KMS-11 (cell line): ENCODE data around the gene SNTG2.

Experiments
- H2AFZ ChIP-seq: fragments of 200-600 bp; sonication (generic); 2 replicates; pipeline ENCODE4 v1.6.1; 2016; ENCODE audit warnings: antibody characterized with exemption, mixed run types, low read depth
- H3K27ac ChIP-seq: fragments of 200-600 bp; sonication (generic); 2 replicates; pipeline ENCODE4 v1.6.1; 2016; ENCODE audit warnings: mild to moderate bottlenecking, mixed run types
- H3K27me3 ChIP-seq: fragments of 200-600 bp; sonication (generic); 2 replicates; pipeline ENCODE4 v1.6.1; 2017; ENCODE audit warnings: mild to moderate bottlenecking, low read depth, mixed run types, moderate library complexity; ENCODE audit not compliant: insufficient read depth
- H3K36me3 ChIP-seq: fragments of 200-600 bp; sonication (generic); 2 replicates; pipeline ENCODE4 v1.6.1; 2017; ENCODE audit warnings: mild to moderate bottlenecking, mixed run types; ENCODE audit not compliant: insufficient read depth
- H3K4me1 ChIP-seq: fragments of 200-600 bp; sonication (generic); 2 replicates; pipeline ENCODE4 v1.6.1; 2016; ENCODE audit warnings: mild to moderate bottlenecking, low read depth, mixed run types; ENCODE audit not compliant: poor library complexity, severe bottlenecking
- H3K4me2 ChIP-seq: fragments of 200-600 bp; sonication (generic); 2 replicates; pipeline ENCODE4 v1.7.0; 2016; ENCODE audit warnings: mild to moderate bottlenecking, mixed run types
- H3K4me3 ChIP-seq: fragments of 200-600 bp; sonication (generic); IDR thresholded peaks from 2 replicates; pipeline ENCODE4 v1.6.1; 2017; ENCODE audit warnings: low read depth, low read length, mixed read lengths; ENCODE audit not compliant: insufficient read depth
- H3K79me2 ChIP-seq: fragments of 200-600 bp; sonication (generic); 2 replicates; pipeline ENCODE4 v1.6.1; 2016; ENCODE audit warnings: low read depth, mixed run types; ENCODE audit not compliant: insufficient read depth
- H3K9ac ChIP-seq: fragments of 200-600 bp; sonication (generic); 2 replicates; pipeline ENCODE4 v1.6.1; 2016; ENCODE audit warnings: mild to moderate bottlenecking, mixed run types
- H4K20me1 ChIP-seq: fragments of 200-600 bp; sonication (generic); 2 replicates; pipeline ENCODE4 v1.6.1; 2016; ENCODE audit warnings: mild to moderate bottlenecking, mixed run types; ENCODE audit not compliant: insufficient read depth
- TF ChIP-seq, protein P1 (sequence below): fragments of 200-600 bp; sonication (generic); conservative IDR thresholded peaks from 2 replicates; pipeline ENCODE4 v1.6.1; 2017; ENCODE audit warnings: low read depth, mild to moderate bottlenecking, antibody characterized with exemption, low read length, moderate library complexity, mixed read lengths

The SNTG2 gene

DNA sequence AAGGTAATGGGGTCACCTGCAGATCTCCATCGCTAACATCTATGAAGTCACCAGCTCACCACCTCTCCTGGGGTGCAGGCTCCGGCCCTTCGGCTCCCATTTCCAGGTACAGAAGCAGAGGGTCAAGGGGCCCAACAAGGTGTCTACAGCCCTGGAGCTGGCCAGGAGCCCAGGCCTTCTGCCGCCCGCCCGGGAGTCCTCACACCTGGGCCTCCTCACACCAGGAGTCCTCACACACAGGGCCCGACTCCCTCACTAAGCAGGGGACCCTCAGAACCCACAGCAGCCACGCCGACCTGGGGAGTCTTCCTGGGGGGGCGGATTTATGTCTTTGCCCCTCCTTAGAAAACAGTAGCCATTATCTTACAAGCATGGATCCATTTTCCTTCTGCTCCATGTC is 419.3 kb downstream of the SNTG2 start:
- no peak overlapping the region for H3K9ac ChIP-seq
- no peaks in the 10 kb centered on the region for H3K4me1 ChIP-seq
- no peaks in the 10 kb centered on the region for H4K20me1 ChIP-seq
- TF ChIP-seq, protein P1, sequence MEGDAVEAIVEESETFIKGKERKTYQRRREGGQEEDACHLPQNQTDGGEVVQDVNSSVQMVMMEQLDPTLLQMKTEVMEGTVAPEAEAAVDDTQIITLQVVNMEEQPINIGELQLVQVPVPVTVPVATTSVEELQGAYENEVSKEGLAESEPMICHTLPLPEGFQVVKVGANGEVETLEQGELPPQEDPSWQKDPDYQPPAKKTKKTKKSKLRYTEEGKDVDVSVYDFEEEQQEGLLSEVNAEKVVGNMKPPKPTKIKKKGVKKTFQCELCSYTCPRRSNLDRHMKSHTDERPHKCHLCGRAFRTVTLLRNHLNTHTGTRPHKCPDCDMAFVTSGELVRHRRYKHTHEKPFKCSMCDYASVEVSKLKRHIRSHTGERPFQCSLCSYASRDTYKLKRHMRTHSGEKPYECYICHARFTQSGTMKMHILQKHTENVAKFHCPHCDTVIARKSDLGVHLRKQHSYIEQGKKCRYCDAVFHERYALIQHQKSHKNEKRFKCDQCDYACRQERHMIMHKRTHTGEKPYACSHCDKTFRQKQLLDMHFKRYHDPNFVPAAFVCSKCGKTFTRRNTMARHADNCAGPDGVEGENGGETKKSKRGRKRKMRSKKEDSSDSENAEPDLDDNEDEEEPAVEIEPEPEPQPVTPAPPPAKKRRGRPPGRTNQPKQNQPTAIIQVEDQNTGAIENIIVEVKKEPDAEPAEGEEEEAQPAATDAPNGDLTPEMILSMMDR: no peak
- no peak overlapping the region for H2AFZ ChIP-seq
- H3K27me3 ChIP-seq: no peaks in the 10 kb centered on the region
- H3K27ac ChIP-seq: no peak overlapping the region
- H3K4me3 ChIP-seq: no peak overlapping the region
- H3K79me2 ChIP-seq: no peaks in the 10 kb centered on the region
- no peak overlapping the region for H3K4me2 ChIP-seq
- no peaks in the 10 kb centered on the region for H3K36me3 ChIP-seq

- no peaks in the 10 kb centered on the region for H3K27me3 ChIP-seq
- no peak overlapping the region for H3K4me3 ChIP-seq
- H3K36me3 ChIP-seq: no peaks in the 10 kb centered on the region
- no peak overlapping the region for H3K9ac ChIP-seq
- no peaks in the 10 kb centered on the region for H3K79me2 ChIP-seq
- no peaks in the 10 kb centered on the region for H3K4me1 ChIP-seq
- no peaks in the 10 kb centered on the region for H4K20me1 ChIP-seq
- no peak overlapping the region for H3K4me2 ChIP-seq
- TF ChIP-seq, protein P1: no peak
- no peak overlapping the region for H3K27ac ChIP-seq
- H2AFZ ChIP-seq: no peak overlapping the region
These were observed 419.8 kb downstream of the SNTG2 start for GRCh38 chr2:1370461-1370860.

GRCh38 chr2:1371082-1371481 is 420.4 kb downstream of the SNTG2 start:
- H3K79me2 ChIP-seq: no peaks in the 10 kb centered on the region
- H3K36me3 ChIP-seq: no peaks in the 10 kb centered on the region
- no peak overlapping the region for H3K4me3 ChIP-seq
- H3K9ac ChIP-seq: no peak overlapping the region
- no peaks in the 10 kb centered on the region for H3K27me3 ChIP-seq
- H4K20me1 ChIP-seq: no peaks in the 10 kb centered on the region
- no peaks in the 10 kb centered on the region for H3K4me1 ChIP-seq
- TF ChIP-seq, protein P1: no peak
- no peak overlapping the region for H2AFZ ChIP-seq
- H3K4me2 ChIP-seq: no peak overlapping the region
- no peak overlapping the region for H3K27ac ChIP-seq

DNA sequence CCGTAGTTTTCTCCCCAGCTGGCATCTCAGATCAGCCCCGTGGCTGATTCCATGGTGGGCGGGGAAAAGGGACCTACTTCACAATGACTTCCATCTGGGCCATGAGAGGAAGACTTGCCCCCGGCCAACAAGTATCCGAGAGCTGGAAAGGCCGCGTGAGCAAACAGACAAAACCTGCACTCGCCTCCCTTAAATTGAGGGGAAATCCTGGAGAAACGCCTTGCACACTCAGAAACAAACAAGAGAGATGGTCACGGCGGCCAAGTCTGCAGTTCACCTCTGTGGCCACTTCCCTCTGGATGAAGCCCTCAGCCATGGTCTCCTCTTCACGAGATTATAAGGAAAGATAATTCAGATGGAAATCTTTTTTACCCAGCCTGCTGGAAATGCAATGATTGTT is 423.2 kb downstream of the SNTG2 start:
- H4K20me1 ChIP-seq: no peaks in the 10 kb centered on the region
- no peaks in the 10 kb centered on the region for H3K27me3 ChIP-seq
- no peak overlapping the region for H3K4me2 ChIP-seq
- H3K9ac ChIP-seq: no peak overlapping the region
- TF ChIP-seq, protein P1: no peak
- H2AFZ ChIP-seq: no peak overlapping the region
- H3K27ac ChIP-seq: no peak overlapping the region
- no peaks in the 10 kb centered on the region for H3K36me3 ChIP-seq
- H3K4me3 ChIP-seq: no peak overlapping the region
- H3K79me2 ChIP-seq: no peaks in the 10 kb centered on the region
- no peaks in the 10 kb centered on the region for H3K4me1 ChIP-seq
